Posterior vena cava (tissue), 2 donors: ENCODE measurements around the gene CDS1. TPM values are rescaled to one million over a fixed set of nuclear protein-coding genes. Genes with fewer than 3 reads are reported as not detected.

Source experiments
- DNase-seq: peaks from one replicate; pipeline ENCODE4 v3.0.0-alpha.2; 2020; ENCODE audit warnings: low spot score
- intact Hi-C, 2 donors: fragments of 100-400 bp; cut with DNase I; formaldehyde crosslinking; loops; one replicate each; pipeline versions ENCODE4 v1.14.1 to v1.14.2; 2022 to 2023
- total RNA-seq, 2 donors: library from RNA; stranded (reverse); fragmentation: NEBNext Ultra II Directional; extraction: Animal tissue kit (Norgen Biotek cat#: 25700); gene quantifications; one replicate each; pipeline ENCODE4 v1.2.1, GENCODE V29; 2021
- donor health status: DM: yes; HTN: yes; CAD: no.
- donor health status: DM: yes; HTN: yes; CAD: no.

The CDS1 gene
- total RNA-seq, 2 donors from 2014 or later = 0.65 to 0.90 TPM

DNA sequence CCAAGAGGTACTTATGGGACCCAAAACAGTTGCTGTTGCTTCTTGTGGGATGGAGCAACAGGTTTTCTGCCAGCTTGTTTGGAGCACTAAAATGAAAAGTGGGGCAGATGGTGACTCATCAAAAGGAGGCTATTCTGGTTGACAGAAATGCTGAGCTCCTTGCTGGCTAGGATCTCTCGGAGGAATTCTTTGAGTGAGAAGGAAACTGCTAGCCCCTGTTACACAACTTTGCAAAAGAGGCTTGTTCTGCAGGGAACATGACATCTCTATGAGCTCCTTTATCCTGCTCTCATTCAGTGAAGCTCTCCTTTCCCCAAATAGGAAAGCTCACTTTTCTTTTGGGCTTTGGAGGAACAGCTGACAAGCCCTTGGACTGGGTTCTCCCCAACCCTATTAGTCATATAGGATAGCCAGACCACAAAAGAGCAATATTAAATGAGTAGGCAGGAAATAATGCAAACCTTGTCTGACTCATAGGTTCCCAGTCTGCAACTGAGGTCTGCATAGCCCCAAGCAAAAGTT is 108.3 kb downstream of the CDS1 start:
- intact Hi-C loops = loop anchor here in 1 of 2 donors (2.0 kb wide), 1 partner anchor 72 kb away; no protein-coding TSS in a partner anchor
- DNase-seq = no peak

DNA sequence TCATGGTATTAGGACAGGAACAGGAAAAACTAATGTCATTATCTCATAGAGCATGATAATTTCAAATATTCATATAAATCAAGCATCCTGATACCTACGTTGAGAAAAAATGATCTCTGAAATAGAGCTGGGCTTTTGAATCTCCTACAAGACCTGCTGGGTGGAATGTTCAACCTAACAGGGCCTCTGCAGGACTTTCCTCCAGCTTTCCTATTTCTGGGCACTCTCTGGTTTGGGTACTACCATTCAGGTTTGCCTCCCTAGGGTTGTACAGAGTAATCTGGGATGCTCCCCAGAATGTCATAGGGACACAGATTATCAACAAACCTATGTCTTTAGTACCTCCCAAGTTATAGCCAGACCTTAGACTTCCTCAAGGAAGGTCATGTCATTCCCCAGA is 108.9 kb downstream of the CDS1 start:
- no peak for DNase-seq
- intact Hi-C loops = loop anchor here in 1 of 2 donors (2.0 kb wide), 1 partner anchor 73 kb away; no protein-coding TSS in a partner anchor

DNA sequence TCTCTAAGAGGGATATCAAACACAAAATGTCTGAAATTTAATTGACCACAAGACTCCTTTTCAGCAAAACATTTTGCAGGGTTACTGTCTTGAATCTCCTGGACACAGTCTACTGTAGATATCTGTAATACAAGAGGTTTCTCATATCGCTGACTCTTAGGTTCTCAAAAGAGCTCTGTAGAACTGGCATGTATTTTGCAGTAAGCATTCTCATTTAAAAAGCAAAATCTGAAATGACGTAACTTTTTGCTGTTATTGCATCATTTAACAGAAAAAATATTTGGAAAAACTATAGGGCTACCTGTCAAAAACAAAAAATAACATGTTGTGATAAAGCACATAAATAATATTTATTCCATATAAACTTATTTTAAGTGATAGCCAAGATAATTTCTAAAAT is 114.2 kb downstream of the CDS1 start:
- intact Hi-C loops = no loop called here

DNA sequence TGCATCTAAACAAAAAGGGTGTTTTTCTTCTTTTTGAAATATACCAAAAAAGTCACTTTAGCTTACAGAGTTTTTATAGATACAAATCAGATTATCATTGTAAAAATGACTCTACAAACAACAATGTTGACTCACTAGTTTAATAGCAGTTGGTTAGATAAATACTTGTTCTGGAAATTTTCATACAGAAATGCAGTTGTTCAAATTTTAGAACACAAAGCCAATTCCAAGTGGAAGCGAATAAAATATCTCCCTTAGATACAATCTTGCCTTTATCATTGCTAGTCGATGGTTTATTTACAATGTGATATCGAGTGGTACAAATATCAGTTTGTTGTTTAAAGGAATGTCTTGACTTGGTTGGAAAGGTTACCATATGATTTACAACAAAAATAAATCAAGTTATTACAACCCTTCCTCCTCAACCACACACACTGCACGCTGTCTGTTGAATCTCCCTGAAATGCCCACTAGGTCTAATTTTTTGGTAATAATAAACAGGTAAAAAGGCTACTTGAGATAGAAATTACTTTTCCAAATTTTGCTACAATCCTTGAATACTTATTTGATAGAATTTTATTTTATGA is 114.8 kb downstream of the CDS1 start:
- no peak for DNase-seq
- intact Hi-C loops = no loop called here

More for the DNA sequence above, 114.2 kb downstream of the CDS1 start:
- no peak for DNase-seq

DNA sequence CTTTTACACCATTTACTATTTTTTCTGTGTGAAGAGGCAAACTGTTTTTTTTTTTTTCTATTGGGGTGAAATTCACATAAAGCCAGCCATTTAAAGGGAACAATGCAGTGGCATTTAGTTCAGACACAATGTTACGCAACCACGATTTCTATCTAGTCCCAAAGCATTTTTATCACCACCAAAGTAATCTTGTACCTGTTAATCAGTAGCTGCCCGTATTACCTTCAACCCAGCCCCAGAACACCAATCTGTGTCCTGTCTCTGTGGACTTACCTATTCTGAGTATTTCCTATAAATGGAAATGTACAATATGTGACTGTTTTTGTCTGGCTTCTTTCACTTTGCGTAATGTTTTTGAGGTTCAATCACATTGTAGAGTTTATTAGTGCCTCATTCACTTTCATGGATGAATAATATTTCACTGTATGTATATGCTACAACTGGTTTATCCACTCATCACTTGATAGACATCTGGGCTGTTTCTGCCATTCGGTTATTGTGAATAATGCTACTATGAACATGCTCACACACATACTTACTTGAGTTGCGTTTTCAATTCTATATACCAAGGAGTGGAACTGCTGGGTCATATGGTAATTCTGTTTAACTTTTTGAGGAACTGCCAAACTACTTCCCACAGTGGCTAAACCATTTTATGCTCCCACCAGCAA is 116.2 kb downstream of the CDS1 start:
- intact Hi-C loops = no loop called here
- DNase-seq = no peak

Other genes starting within 250 kb of the CDS1 start
- gene NKX6-1, start 83.8 kb upstream of the CDS1 start, total RNA-seq = not detected